ENCODE data around the gene PSMB3.

PSMB3 gene

GRCh38 chr17:38742411-38743308 is 9.9 kb upstream of the PSMB3 start:
- H3K36me3 ChIP-seq, result peaks cover 0 to 23% (median 0%) of the 10 kb centered on the region in 11 experiments; a peak in 6 of 22 replicates
- peaks cover 26 to 91% (median 85%) of the 10 kb centered on the region in 10 experiments for H3K4me1 ChIP-seq
- H3K4me3 ChIP-seq, result no peak overlapping the region
- peaks cover 0 to 48% (median 0%) of the 10 kb centered on the region in 11 experiments; a peak in 6 of 22 replicates for H4K20me1 ChIP-seq
- peak overlapping the region in 5 of 11 experiments; percentile 3 to 61 (median 39); a peak in 4 of 22 replicates for H3K27ac ChIP-seq
- H3K9ac ChIP-seq, result peak overlapping the region in 4 of 11 experiments; percentile 16 to 54 (median 24); a peak in 4 of 22 replicates
- H3K9me3 ChIP-seq (replicated peaks in 1 of 11), result no peaks in the 10 kb centered on the region
- H3K27me3 ChIP-seq, result peaks cover under 1 to 9% (median 7%) of the 10 kb centered on the region in 11 experiments; a peak in 21 of 22 replicates
- peak overlapping the region in 10 of 11 experiments; percentile 11 to 98 (median 72); a peak in 18 of 22 replicates for H3K4me2 ChIP-seq
- TF ChIP-seq Cebpa-rat (IDR thresholded peaks at IDR 0.05), result no peak

- peaks cover 8 to 18% (median 16%) of the 10 kb centered on the region in 11 experiments for H3K27me3 ChIP-seq
- peaks cover 0 to 47% (median 4%) of the 10 kb centered on the region in 11 experiments; a peak in 15 of 22 replicates for H4K20me1 ChIP-seq
- H3K4me3 ChIP-seq, result no peak overlapping the region
- H3K9ac ChIP-seq, result no peak overlapping the region
- H3K36me3 ChIP-seq, result peaks cover 0 to 14% (median 0%) of the 10 kb centered on the region in 11 experiments; a peak in 6 of 22 replicates
- H3K4me1 ChIP-seq, result peaks cover 30 to 85% (median 80%) of the 10 kb centered on the region in 10 experiments
- no peaks in the 10 kb centered on the region for H3K9me3 ChIP-seq (replicated peaks in 1 of 11)
- no peak for TF ChIP-seq Cebpa-rat (IDR thresholded peaks at IDR 0.05)
- H3K4me2 ChIP-seq, result peak overlapping the region in 7 of 11 experiments; percentile 35 to 98 (median 76); a peak in 10 of 22 replicates
- 0 out of 22 replicates have a peak overlapping the region, but pooled peaks of 1 of the 11 experiments have one; percentile 37 for H3K27ac ChIP-seq
Measured at GRCh38 chr17:38743556-38744171, 8.9 kb upstream of the PSMB3 start.

- Histone ChIP-seq H3K4me2 (peak overlapping the region; percentile 91 to 99 (median 97)), H3K4me3 (peak overlapping the region in 7 of 10 experiments; percentile 67 to 79 (median 72); a peak in 9 of 20 replicates), H3K27ac (peak overlapping the region in 6 of 11 experiments; percentile 12 to 71 (median 50); a peak in 9 of 22 replicates), H3K4me1 (peaks cover 48 to 92% (median 89%) of the 10 kb centered on the region in 10 experiments), H3K9me3 (replicated peaks in 1 of 11) (no peaks in the 10 kb centered on the region), H3K36me3 (no peaks in the 10 kb centered on the region), H3K9ac (peak overlapping the region in 8 of 11 experiments; percentile 21 to 81 (median 74); a peak in 14 of 22 replicates), H3K27me3 (peaks cover 27 to 37% (median 35%) of the 10 kb centered on the region in 11 experiments), H4K20me1 (peaks cover 5 to 45% (median 22%) of the 10 kb centered on the region in 11 experiments; a peak in 20 of 22 replicates)
- TF ChIP-seq Cebpa-rat (IDR thresholded peaks at IDR 0.05), result no peak
Measured at GRCh38 chr17:38745545-38745944, 7.0 kb upstream of the PSMB3 start.

GRCh38 chr17:38746004-38746848 is 6.3 kb upstream of the PSMB3 start:
- H3K9me3 ChIP-seq (replicated peaks in 1 of 11), result no peaks in the 10 kb centered on the region
- H3K27me3 ChIP-seq, result peaks cover 34 to 44% (median 41%) of the 10 kb centered on the region in 11 experiments
- H3K4me1 ChIP-seq, result peaks cover 49 to 92% (median 89%) of the 10 kb centered on the region in 10 experiments
- H4K20me1 ChIP-seq, result peaks cover 5 to 45% (median 27%) of the 10 kb centered on the region in 11 experiments; a peak in 20 of 22 replicates
- H3K27ac ChIP-seq, result peak overlapping the region in 8 of 11 experiments; percentile 9 to 71 (median 50); a peak in 13 of 22 replicates
- peak overlapping the region; percentile 91 to 99 (median 97) for H3K4me2 ChIP-seq
- no peaks in the 10 kb centered on the region for H3K36me3 ChIP-seq
- TF ChIP-seq Cebpa-rat (IDR thresholded peaks at IDR 0.05), result no peak
- H3K9ac ChIP-seq, result peak overlapping the region in 9 of 11 experiments; percentile 28 to 81 (median 74); a peak in 17 of 22 replicates
- H3K4me3 ChIP-seq, result peak overlapping the region; percentile 67 to 80 (median 72)

- Histone ChIP-seq H3K9ac (peak overlapping the region; percentile 63 to 82 (median 78); a peak in 21 of 22 replicates), H3K4me2 (peak overlapping the region; percentile 91 to 99 (median 97)), H3K4me3 (peak overlapping the region; percentile 67 to 80 (median 72)), H3K27ac (peak overlapping the region in 9 of 11 experiments; percentile 27 to 71 (median 54); a peak in 16 of 22 replicates), H3K4me1 (peaks cover 52 to 89% (median 84%) of the 10 kb centered on the region in 10 experiments), H3K27me3 (peaks cover 35 to 51% (median 47%) of the 10 kb centered on the region in 11 experiments), H3K9me3 (replicated peaks in 1 of 11) (no peaks in the 10 kb centered on the region), H4K20me1 (peaks cover 1 to 37% (median 27%) of the 10 kb centered on the region in 11 experiments; a peak in 20 of 22 replicates), H3K36me3 (no peaks in the 10 kb centered on the region)
- TF ChIP-seq Cebpa-rat (IDR thresholded peaks at IDR 0.05), result no peak
Measured at GRCh38 chr17:38746849-38747462, 5.6 kb upstream of the PSMB3 start.

- peak overlapping the region; percentile 91 to 99 (median 97) for H3K4me2 ChIP-seq
- peaks cover 52 to 84% (median 78%) of the 10 kb centered on the region in 10 experiments for H3K4me1 ChIP-seq
- peaks cover 35 to 51% (median 47%) of the 10 kb centered on the region in 11 experiments for H3K27me3 ChIP-seq
- H3K27ac ChIP-seq, result peak overlapping the region; percentile 15 to 71 (median 57); a peak in 20 of 22 replicates
- no peaks in the 10 kb centered on the region for H3K36me3 ChIP-seq
- H3K4me3 ChIP-seq, result peak overlapping the region; percentile 67 to 80 (median 72)
- H3K9ac ChIP-seq, result peak overlapping the region; percentile 63 to 82 (median 78)
- H3K9me3 ChIP-seq (replicated peaks in 1 of 11), result no peaks in the 10 kb centered on the region
- no peak for TF ChIP-seq Cebpa-rat (IDR thresholded peaks at IDR 0.05)
- H4K20me1 ChIP-seq, result peaks cover 0 to 32% (median 26%) of the 10 kb centered on the region in 11 experiments; a peak in 20 of 22 replicates
Measured at GRCh38 chr17:38747463-38748148, 4.9 kb upstream of the PSMB3 start.
